SK-N-DZ (cell line): Measurements from ENCODE around the gene SEMA3C.

Source experiments
- DNase-seq: peaks from one replicate; pipeline ENCODE4 v3.0.0-alpha.2; 2015; ENCODE audit warnings: low spot score

Gene SEMA3C

DNA sequence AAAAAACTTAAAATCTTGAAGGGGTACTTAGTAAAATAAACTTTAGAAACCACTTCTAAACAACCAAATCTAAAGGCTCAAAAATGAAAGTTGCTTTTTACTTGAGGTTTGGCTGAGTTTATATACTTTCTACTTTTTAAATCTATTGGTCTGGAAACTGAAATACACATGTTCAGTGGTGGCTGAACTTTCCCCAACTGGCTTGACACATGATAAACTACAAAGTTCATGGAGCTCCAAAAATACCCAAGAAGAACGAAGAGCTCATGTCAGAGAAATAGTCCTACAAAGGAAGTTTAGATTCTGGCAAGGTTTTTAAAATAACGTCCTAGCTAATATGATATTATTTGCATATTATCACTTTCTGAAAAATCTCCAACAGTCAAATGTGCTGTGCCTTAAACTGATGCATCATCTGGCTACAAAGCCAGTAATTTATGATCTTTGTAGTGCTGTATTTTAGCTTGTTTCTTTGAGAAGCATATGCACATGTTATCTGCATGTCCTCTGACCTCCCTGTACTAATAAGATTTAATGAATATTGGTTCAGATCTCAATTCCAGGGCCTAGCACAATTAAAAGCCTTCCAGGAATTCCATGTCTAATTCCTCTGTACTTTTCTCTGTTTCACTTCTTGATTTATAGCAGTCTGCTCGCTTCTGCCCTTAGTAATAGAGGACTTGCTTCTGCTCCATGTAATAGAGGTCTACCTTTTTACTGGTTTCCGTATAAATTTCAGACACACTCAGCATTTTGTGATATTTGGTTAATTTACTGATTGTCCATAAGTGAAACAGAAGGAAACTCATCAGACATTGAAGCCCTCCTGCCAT lies 28.2 kb downstream of the SEMA3C start:
- DNase-seq: no peak

DNA sequence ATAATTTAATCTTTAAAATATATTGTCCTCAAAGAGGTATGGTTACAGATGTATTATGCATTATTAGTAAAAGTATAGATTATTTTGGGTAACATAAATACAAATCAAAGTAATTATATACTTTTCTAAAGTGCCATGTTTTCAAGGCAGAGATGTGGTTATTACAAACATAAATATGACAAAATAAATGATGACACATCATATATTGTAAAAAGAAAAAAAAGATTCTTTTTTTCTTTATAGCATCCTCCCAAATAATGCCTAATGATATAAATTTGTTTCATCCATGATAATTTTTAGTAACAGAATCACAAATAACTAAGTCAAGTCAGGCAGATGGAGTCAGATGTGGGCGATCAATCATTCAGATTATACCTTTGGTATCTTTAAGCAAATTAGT lies 29.3 kb downstream of the SEMA3C start:
- DNase-seq: no peak

DNA sequence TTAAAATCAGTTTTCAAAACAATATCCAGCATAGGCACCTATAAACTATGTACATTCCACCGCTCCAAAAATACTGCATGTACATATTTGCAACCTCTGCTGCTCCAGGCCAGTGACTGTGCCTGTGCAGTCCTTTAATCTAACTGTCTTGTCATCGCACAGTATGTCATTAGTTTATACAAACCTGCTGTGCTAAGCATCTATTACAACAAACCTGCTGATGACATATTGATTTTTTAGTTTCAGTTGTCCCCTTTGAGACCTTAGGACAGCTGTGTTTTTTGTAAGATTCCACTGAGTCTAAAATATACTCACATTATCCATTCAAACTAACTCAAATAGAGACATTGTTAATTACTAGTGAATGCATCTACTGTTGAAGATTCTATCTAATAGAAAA lies 33.1 kb downstream of the SEMA3C start:
- no peak for DNase-seq

DNA sequence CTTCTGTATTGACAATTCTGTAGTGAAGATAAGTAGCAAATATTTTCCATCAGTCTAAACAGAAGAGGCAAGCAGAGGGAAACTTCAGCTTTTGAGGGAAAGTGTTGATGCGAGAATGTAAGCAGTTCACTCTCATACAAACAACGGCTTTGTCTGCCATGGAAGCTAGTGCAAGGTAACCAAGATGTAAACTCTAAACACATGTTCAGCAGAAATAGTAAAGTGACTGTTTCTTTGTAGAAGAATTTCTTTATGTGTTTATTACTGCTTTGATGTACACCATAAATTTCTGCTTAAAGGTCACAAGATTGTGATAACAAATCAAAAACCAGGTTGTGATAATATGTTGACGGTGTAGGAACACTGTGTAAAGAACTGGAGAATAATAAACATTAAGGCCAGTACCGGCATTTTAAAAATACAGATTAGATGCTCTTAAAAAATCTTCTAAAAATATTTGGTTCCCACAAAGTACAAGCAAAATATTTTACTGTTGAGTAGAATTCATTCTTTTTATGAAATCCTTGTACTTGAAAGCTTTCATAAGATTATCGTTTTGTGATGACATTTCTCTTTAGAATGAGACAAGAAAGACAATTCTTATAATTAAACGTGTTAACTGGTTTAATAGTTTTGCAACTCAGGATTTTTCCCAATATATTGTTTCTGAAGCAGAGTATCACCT lies 34.2 kb downstream of the SEMA3C start:
- no peak for DNase-seq

DNA sequence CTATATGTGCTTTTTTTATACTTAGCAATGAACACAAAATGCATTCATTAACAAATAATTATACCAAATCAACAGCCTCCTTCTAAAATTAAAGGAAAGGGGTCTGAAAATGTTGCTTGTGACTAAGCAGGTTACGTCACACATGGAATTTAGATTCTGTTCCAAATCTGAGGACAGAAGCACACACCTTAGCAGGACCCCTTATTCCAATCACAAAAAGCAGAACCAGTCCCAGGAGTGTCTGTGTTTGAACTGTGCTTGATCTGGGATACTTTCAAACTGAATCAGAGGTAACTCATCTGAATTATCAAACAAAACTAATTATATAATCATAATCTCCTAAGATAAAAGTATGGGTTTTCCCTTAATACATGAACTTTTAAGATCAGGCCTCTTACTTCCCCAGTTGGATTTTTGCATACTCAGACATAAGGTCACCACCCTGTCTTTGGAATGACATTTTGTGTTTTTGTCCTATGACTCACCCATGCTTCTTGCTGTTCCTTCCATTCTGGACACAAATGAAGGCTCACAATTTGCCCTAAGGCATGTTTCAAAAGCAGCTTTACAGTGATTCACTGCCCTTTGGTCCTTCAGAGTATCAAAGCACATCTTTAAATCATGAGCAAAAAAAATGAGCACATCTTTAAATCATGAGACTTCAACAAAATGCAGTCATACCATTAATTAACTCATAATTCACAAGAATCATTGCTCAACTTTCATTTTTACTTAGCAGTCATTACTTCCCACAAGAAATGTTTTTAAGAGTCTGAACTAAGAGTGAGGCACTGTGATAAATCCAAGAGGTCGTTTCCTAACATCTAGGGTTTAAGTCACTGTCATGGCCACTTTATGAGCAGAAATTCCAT lies 35.5 kb downstream of the SEMA3C start:
- no peak for DNase-seq

DNA sequence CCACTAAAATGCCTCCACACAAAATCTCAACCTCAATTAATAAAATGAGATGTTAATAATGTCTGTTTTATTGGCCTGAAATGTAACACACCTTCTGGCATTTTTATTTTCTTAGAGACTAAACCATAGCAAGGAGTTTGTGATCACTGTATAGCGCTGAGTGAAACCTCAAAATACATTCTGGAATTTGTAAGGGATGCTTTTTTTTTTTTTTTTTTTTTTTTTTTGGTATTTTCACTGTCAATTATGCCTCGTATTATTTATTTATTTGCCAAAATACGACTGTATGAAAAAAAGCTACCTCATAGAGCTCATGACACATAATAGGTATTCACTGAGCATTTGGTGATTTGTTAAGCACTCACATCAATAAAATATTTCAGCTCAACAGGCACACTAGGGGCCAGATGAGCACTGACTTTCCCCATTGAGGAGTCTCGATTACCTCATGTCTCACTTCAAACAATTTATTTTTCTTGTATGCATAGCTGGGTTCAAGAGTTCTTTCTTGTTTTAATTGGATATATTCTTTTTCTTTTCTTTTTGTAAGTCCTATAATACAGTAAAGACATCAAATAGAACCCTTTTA lies 36.5 kb downstream of the SEMA3C start:
- no peak for DNase-seq

DNA sequence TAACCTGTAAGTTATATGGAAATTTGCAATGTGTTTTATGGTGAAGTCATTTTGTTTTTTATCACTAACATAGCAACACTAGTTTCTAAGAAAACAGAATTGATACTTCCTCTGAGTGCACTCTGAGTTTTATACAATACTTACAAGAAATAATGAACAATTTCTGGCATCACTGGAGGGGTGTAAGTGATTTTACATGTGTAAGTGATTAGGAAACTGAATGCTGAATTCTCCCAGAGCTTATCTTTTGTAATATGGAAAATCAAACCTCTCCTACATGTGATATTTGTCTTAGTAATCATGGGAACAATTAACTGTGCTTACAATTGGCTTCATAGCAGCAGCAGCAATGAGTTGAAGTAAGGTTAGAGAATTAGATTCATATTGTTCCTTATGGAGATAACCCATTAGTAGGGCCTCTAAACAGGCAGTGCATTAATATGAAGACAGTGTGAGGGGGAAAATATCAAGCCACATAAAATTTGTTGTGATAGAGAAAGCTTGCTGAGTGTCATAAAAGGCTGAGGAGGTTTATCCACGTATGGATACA lies 37.4 kb downstream of the SEMA3C start:
- no peak for DNase-seq

DNA sequence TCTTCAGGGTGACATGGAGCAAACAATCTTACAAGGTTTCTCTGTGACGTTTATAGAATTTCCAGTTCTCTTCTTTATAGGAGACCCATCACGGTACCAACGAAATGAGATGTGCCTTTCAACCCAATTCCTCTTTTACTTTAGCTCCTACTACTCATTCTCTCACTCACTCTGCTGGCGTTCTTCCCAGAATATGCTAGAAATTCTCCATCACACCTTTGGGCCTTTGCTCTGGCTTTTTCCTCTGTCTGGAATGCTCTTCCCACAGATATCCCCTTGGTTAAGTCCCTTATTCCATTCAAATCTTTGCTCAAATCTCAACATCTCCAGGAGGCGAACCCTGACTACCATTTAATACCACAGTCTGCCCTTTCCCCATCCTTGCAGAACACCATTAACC lies 39.0 kb downstream of the SEMA3C start:
- DNase-seq: no peak

DNA sequence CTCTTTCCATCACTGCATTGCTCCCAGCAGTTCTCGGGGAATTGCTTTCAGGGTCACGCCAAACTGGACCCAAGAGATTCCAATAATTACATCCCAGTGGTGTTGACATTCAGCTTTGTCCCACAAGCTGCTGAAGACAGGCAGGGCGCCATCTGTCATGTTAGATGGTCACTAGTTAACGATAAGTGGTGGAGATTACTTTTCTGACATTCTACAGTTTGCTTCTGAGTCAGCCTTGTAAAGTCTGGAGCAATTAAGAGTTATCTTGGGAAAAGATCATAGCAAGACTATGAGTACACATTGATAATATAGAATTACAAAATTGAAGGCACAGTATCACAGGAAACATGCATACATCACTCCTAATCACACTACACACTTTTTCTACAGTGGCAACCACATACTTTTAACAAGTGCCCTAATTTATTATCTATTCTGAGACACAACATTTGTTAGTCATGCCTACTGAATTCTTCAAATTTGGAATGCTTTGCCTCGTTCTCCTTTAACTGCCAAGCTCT lies 41.9 kb downstream of the SEMA3C start:
- DNase-seq: peak; percentile 94

DNA sequence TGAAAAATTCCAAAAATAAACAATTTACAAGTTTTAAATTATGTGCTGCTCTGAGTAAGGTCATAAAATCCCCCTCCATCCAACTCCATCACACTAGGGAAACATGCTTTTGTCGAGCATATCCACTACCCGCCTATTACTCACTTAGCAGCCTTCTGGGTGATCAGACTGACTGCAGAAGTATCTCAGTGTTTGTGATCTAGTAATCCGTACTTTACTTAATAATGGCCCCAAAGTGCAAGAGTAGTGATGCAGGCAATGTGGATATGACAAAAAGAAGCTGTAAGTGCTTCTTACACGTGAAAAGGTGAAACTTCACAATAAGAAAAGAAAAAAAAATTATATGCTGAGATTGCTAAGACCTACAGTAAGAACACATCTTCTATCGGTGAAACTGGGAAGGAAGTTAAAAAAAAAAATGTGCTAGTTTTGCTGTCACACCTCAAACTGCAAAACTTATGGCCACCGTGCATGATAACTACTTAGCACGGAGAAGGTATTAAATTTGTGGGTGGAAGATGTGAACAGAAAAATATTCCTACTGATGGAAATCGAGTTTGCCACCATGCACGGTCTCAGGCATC lies 43.2 kb downstream of the SEMA3C start:
- no peak for DNase-seq

DNA sequence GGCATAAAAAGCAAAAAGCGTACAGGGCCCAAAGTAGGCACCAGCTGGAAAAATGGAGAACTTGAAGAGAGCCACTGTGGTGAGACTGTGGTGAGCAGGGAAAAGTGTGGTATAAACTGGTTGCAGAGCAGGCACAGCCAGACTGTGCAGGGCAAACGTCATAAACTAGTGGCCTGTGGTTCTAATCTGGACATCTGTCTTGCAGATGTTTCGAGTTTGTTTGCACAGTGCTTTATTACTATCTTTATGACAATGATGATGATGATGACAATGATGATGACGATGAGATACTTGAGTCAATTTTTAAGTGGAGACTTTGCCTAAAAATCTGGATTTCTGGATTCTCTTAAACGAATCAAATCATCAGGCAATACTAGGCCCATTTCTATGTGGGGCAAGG lies 45.7 kb downstream of the SEMA3C start:
- no peak for DNase-seq

DNA sequence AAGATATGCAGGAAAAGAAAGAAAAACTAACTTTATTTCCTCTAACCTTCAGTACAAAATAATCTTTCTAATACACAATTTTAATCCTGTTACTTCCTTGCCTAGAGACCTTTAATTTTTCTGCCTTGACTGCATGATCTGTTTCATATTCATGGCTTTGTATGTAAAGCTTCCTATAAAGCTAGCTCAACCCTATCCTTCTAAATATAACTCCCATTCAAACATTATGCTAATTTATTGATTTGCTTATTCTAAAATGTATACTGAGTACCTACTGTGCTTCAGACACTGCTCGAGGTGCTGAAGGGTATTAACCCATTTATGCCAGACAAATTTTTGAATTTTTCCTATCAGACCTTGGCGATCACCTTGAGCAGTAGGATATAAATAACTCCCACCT lies 47.6 kb downstream of the SEMA3C start:
- no peak for DNase-seq

DNA sequence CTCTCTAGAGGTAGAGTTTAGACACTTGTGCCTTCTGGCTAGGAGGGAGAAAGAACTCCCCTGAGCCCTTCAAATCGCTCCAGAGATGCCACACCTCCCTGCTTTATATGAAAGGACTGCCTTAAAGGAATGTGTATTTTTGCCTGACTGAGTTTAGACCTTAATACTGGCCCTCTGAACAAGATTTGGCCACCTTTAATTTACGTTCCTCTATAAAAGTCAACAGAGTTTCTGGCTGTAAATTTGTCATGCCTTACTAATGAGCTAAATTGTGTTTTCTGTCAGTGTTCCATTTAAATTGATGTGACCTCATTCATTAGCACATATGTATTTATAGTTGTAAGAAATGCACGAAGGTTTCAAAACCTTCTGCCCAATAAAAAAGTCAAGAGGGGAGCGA lies 48.0 kb downstream of the SEMA3C start:
- no peak for DNase-seq

DNA sequence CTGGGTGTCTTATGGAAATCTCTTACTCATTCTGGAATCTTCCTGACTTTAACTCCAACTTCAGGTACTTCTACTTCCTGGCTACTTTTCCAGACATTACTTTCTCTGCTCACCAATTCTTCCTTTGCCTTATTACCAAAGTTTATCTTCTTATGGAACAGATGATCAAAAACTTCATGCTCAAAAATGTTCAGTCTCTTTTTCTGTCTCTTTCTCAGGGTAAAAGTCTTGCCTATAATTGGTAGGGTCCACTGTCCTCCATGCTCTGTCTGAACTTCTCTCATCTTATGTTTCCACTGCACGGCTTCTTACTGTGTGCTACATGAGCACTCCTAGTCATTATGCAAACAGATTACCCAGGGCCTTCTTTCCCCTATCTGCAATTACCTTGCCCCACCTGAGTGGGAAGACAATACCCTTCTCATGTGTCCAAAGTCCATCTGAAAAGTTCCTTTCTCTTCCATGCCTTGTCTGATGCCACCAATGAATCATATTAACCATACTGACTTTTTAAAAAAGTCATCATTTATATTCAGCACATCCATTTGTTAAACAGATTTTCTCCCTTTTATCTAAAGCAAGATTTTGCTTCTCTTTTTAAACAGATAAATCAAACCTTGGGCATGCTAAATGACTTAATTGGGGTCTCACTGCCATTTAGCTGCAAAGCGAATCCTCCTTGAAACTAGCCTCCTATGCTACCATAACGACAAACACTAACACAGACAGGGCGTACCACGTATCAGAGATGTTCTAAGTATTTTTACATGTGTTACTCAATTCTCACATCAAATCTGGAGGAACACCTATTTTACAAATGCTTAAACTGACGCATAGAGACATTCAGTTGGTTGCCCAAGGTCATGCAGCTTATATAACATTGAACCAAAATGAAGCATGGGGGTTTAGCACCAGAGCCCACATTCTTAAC lies 48.8 kb downstream of the SEMA3C start:
- no peak for DNase-seq

DNA sequence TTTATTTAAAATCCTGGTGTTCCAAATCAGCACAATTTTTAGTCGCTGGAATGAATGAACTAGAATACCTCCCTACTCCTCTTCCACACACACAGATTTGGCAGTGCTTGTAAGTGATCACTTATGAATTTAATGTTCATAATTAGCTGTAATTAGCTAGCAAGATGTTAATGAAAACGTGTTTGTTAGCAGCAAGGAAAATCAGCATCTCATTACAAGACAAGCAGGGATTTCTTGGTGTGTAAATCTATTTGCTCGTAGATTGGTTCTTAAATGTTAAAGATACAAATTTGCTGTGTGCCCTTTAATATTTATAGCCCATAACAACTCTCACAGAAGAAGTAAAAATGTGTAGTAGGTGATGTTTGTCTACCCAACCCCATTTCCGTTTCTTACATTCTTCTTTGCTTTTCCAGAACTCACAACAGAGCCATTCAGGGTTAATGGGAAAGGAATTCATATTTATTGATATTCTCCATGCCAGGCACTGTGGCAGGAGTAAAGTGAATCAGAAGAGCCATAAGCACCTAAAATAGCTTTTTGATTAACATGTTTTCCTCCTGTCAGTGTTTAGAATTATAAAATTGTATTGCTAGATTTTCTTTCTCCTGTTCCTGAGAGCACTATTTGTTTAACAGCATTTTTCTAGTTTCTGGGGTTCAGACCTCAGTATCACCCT lies 49.6 kb downstream of the SEMA3C start:
- DNase-seq: no peak

DNA sequence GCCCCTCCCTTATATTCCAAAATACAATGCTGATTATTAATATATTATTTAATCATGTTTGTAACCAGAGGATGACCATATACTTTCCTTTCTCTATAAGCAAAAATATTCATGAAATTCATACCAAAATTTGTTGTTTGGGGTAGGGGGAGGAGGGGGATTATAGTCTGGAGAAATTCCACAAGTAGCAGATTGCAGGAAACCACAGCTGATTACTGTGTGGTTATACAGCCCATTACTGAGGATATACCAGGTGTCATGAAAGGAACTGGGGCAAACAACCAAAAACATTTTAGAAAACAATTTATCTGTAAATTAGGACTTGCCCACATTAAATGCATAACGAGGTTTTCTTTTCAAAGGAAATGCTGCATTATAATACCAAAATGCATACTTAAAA lies 50.3 kb downstream of the SEMA3C start:
- no peak for DNase-seq

DNA sequence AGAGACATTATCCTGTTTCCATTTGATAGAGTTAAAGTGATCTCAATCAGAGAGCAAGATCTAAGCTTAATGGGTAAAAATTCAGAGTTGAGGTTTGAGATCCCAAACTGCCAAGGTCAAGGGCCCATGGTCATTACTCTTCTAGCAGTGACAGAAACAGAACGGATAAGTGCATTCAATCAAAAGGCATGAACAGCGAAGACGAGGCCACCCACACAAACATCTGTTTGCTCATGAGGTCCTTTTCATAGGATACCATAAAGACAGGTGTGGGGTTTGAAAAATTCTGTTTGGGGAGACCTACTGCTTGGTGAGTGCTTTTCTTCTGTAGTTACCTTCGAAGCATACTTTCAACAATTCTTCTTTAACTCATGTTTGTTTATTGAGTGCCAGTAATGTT lies 58.3 kb downstream of the SEMA3C start:
- DNase-seq: no peak

DNA sequence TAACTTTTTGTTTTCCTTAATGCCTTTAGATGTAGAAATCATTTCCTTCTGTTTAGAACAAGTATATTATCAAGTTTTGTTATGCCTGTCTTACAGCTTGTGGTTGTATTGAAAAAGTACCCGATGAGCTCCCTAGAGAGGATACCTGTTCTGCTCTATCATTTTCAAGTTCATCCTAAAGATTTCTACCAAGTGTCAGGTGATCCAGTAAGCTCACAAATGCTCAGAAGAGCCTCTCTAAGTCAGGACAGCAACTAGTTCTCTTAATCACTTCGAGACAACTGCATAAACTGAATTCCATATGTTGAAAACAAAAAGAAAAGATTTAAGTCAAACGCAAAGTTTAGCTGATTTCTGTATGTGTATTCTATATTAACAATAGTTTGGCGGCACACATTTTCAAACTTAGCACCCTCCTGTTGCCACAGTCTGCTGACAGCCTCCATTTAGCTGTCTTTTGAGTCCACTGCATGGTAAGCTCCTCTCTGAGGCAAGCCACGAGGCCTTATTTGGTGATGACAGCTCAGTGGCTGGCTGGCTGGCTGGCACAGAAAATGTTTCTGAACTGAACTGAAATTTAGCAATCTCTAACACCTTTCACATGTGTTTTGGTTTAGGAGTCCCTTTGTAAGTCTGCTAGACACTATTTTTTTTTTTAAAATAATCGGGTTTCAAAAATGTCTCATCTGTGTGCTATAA lies 59.4 kb downstream of the SEMA3C start:
- no peak for DNase-seq
